ENCODE measurements around the gene RNF34.

GRCh38 chr12:121448771-121449315 is 48.9 kb downstream of the RNF34 start:
- TF ChIP-seq RORB (CRISPR knock-in tag; IDR thresholded peaks at IDR 0.05) (no peak), NR2C2 (CRISPR knock-in tag; IDR thresholded peaks at IDR 0.05) (no peak), CTCF (IDR thresholded peaks at IDR 0.05) (no peak), USF1 (CRISPR knock-in tag; IDR thresholded peaks at IDR 0.05) (no peak), CREM (CRISPR knock-in tag; IDR thresholded peaks at IDR 0.05) (no peak), GRHL2 (CRISPR knock-in tag; IDR thresholded peaks at IDR 0.05; ENCODE audit: insufficient replicate concordance, severe bottlenecking) (no peak), ZNF317 (CRISPR knock-in tag; IDR thresholded peaks at IDR 0.05; ENCODE audit: borderline replicate concordance, low read depth) (no peak), NFE2L1 (CRISPR knock-in tag; IDR thresholded peaks at IDR 0.05) (no peak), USF2 (CRISPR knock-in tag; IDR thresholded peaks at IDR 0.05) (no peak), ATF3 (CRISPR knock-in tag; conservative IDR thresholded peaks at IDR 0.05) (no peak), JUN (CRISPR knock-in tag; IDR thresholded peaks at IDR 0.05) (no peak), FOXJ3 (CRISPR knock-in tag; IDR thresholded peaks at IDR 0.05; ENCODE audit: borderline replicate concordance) (no peak), MXD4 (CRISPR knock-in tag; IDR thresholded peaks at IDR 0.05; ENCODE audit: borderline replicate concordance) (no peak)

Measured in WTC11 (cell line).